Measurements from ENCODE around the gene PDE2A.

The PDE2A gene

GRCh38 chr11:72634472-72635095 lies 39.6 kb downstream of the PDE2A start:
- no peak for DNase-seq

GRCh38 chr11:72634016-72634415 lies 40.2 kb downstream of the PDE2A start:
- DNase-seq, result no peak

- DNase-seq, result no peak
Observed at GRCh38 chr11:72633068-72633467, 41.2 kb downstream of the PDE2A start.

- DNase-seq, result no peak
Observed at GRCh38 chr11:72631806-72632731, 42.2 kb downstream of the PDE2A start.

GRCh38 chr11:72630104-72630852 lies 43.9 kb downstream of the PDE2A start:
- no peak for DNase-seq

- no peak for DNase-seq
Observed at GRCh38 chr11:72629266-72629665, 45.0 kb downstream of the PDE2A start.

- no peak for DNase-seq
Observed at GRCh38 chr11:72627594-72628281, 46.5 kb downstream of the PDE2A start.

GRCh38 chr11:72626414-72626936 lies 47.7 kb downstream of the PDE2A start:
- DNase-seq, result no peak

- DNase-seq, result no peak
Observed at GRCh38 chr11:72625691-72626413, 48.4 kb downstream of the PDE2A start.

GRCh38 chr11:72624496-72625201 lies 49.6 kb downstream of the PDE2A start:
- DNase-seq, result no peak

- no peak for DNase-seq
Observed at GRCh38 chr11:72623052-72623451, 51.2 kb downstream of the PDE2A start.

GRCh38 chr11:72621008-72621610 lies 53.1 kb downstream of the PDE2A start:
- no peak for DNase-seq

GRCh38 chr11:72618803-72619202 lies 55.4 kb downstream of the PDE2A start:
- no peak for DNase-seq

GRCh38 chr11:72617080-72617762 lies 57.0 kb downstream of the PDE2A start:
- DNase-seq, result no peak

- DNase-seq, result no peak
Observed at GRCh38 chr11:72616655-72617054, 57.6 kb downstream of the PDE2A start.

GRCh38 chr11:72615329-72615728 lies 58.9 kb downstream of the PDE2A start:
- no peak for DNase-seq

GRCh38 chr11:72614381-72614780 lies 59.8 kb downstream of the PDE2A start:
- DNase-seq, result no peak

GRCh38 chr11:72613977-72614376 lies 60.2 kb downstream of the PDE2A start:
- DNase-seq, result peak; percentile 88

- DNase-seq, result no peak
Observed at GRCh38 chr11:72613450-72613849, 60.8 kb downstream of the PDE2A start.

- DNase-seq, result no peak
Observed at GRCh38 chr11:72609476-72609875, 64.7 kb downstream of the PDE2A start.
